Measurements from ENCODE around the gene CENPS.

The CENPS gene

GRCh38 chr1:10475510-10475909 is 45.3 kb downstream of the CENPS start:
- ChIA-PET CTCF (no interaction called here), POLR2A (no interaction called here)
- TF ChIP-seq FOXK2 (IDR thresholded peaks at IDR 0.05): no peak
- TF ChIP-seq FOXA1 (IDR thresholded peaks at IDR 0.05): no peak
- no peak for TF ChIP-seq FOXM1 (IDR thresholded peaks at IDR 0.05; ENCODE audit: borderline replicate concordance)
- TF ChIP-seq BHLHE40 (IDR thresholded peaks at IDR 0.05; ENCODE audit: borderline replicate concordance): no peak
- no peak for TF ChIP-seq ARNT (IDR thresholded peaks at IDR 0.05)
- TF ChIP-seq LEF1 (IDR thresholded peaks at IDR 0.05; ENCODE audit: borderline replicate concordance): no peak
- TF ChIP-seq CTBP1 (IDR thresholded peaks at IDR 0.05; ENCODE audit: borderline replicate concordance): no peak
- no peak for TF ChIP-seq SUZ12 (IDR thresholded peaks at IDR 0.05)
- TF ChIP-seq NFRKB (IDR thresholded peaks at IDR 0.05): no peak
- no peak for TF ChIP-seq SP1 (IDR thresholded peaks at IDR 0.05)
- TF ChIP-seq HDGF (IDR thresholded peaks at IDR 0.05; ENCODE audit: borderline replicate concordance): no peak
- no peak for TF ChIP-seq L3MBTL2 (conservative IDR thresholded peaks at IDR 0.05)
- TF ChIP-seq TARDBP (IDR thresholded peaks at IDR 0.05): no peak
- no peak for TF ChIP-seq ZNF384 (IDR thresholded peaks at IDR 0.05)
- no peak for TF ChIP-seq PKNOX1 (IDR thresholded peaks at IDR 0.05)
- TF ChIP-seq ELF4 (IDR thresholded peaks at IDR 0.05): no peak
- no peak for DNase-seq (ENCODE audit: extremely low spot score)

GRCh38 chr1:10479296-10479695 is 49.1 kb downstream of the CENPS start:
- TF ChIP-seq CTBP1 (IDR thresholded peaks at IDR 0.05; ENCODE audit: borderline replicate concordance): no peak
- TF ChIP-seq FOXA1 (IDR thresholded peaks at IDR 0.05): no peak
- no peak for TF ChIP-seq SP1 (IDR thresholded peaks at IDR 0.05)
- TF ChIP-seq L3MBTL2 (conservative IDR thresholded peaks at IDR 0.05): no peak
- no peak for TF ChIP-seq TARDBP (IDR thresholded peaks at IDR 0.05)
- no peak for TF ChIP-seq BHLHE40 (IDR thresholded peaks at IDR 0.05; ENCODE audit: borderline replicate concordance)
- TF ChIP-seq FOXM1 (IDR thresholded peaks at IDR 0.05; ENCODE audit: borderline replicate concordance): no peak
- no peak for TF ChIP-seq LEF1 (IDR thresholded peaks at IDR 0.05; ENCODE audit: borderline replicate concordance)
- TF ChIP-seq NFRKB (IDR thresholded peaks at IDR 0.05): no peak
- no peak for TF ChIP-seq HDGF (IDR thresholded peaks at IDR 0.05; ENCODE audit: borderline replicate concordance)
- TF ChIP-seq ARNT (IDR thresholded peaks at IDR 0.05): no peak
- no peak for DNase-seq (ENCODE audit: extremely low spot score)
- POLR2A ChIA-PET: interaction anchor here (0.8 kb wide), 1 partner anchor 10 kb away, joined by 3 read pairs; no protein-coding TSS in a partner anchor
- CTCF ChIA-PET: no interaction called here

- CTCF ChIA-PET: no interaction called here
- POLR2A ChIA-PET: no interaction called here
- DNase-seq (ENCODE audit: extremely low spot score): no peak
- TF ChIP-seq HDGF (IDR thresholded peaks at IDR 0.05; ENCODE audit: borderline replicate concordance) (no peak), BHLHE40 (IDR thresholded peaks at IDR 0.05; ENCODE audit: borderline replicate concordance) (no peak)
Observed at GRCh38 chr1:10480614-10481013, 50.4 kb downstream of the CENPS start.

- ChIA-PET POLR2A (interaction anchor here (0.6 kb wide), 1 partner anchor 520 kb away, joined by 3 read pairs; no protein-coding TSS in a partner anchor), CTCF (interaction anchor here (0.7 kb wide), 1 partner anchor 1119 kb away, joined by 3 read pairs; no protein-coding TSS in a partner anchor)
- no peak for DNase-seq (ENCODE audit: extremely low spot score)
- no peak for TF ChIP-seq FOXM1 (IDR thresholded peaks at IDR 0.05; ENCODE audit: borderline replicate concordance)
- no peak for TF ChIP-seq LEF1 (IDR thresholded peaks at IDR 0.05; ENCODE audit: borderline replicate concordance)
- no peak for TF ChIP-seq TARDBP (IDR thresholded peaks at IDR 0.05)
- TF ChIP-seq CTBP1 (IDR thresholded peaks at IDR 0.05; ENCODE audit: borderline replicate concordance): no peak
- TF ChIP-seq FOXA1 (IDR thresholded peaks at IDR 0.05): no peak
- TF ChIP-seq ARNT (IDR thresholded peaks at IDR 0.05): no peak
- no peak for TF ChIP-seq L3MBTL2 (conservative IDR thresholded peaks at IDR 0.05)
- TF ChIP-seq ZNF384 (IDR thresholded peaks at IDR 0.05): no peak
- no peak for TF ChIP-seq SUZ12 (IDR thresholded peaks at IDR 0.05)
- no peak for TF ChIP-seq FOXK2 (IDR thresholded peaks at IDR 0.05)
- TF ChIP-seq PKNOX1 (IDR thresholded peaks at IDR 0.05): no peak
- TF ChIP-seq BHLHE40 (IDR thresholded peaks at IDR 0.05; ENCODE audit: borderline replicate concordance): no peak
- no peak for TF ChIP-seq ELF4 (IDR thresholded peaks at IDR 0.05)
Observed at GRCh38 chr1:10484521-10484920, 54.3 kb downstream of the CENPS start.

- ChIA-PET CTCF (interaction anchor here (0.8 kb wide), 1 partner anchor 59 kb away, joined by 4 read pairs; the partner anchor contains the start of gene CENPS), POLR2A (interaction anchor here (0.7 to 1.0 kb wide), 3 partner anchors 10 to 627 kb away, joined by 3 read pairs; partner anchors contain the start of gene CENPS)
- DNase-seq (ENCODE audit: extremely low spot score): no peak
- TF ChIP-seq HDGF (IDR thresholded peaks at IDR 0.05; ENCODE audit: borderline replicate concordance) (no peak), ZNF384 (IDR thresholded peaks at IDR 0.05) (no peak)
Observed at GRCh38 chr1:10489291-10490055, 59.2 kb downstream of the CENPS start.

GRCh38 chr1:10490286-10490970 is 60.2 kb downstream of the CENPS start:
- ChIA-PET CTCF (interaction anchor here (0.7 to 5.9 kb wide), 2 partner anchors 61 to 1148 kb away, joined by 4 to 32 read pairs; partner anchors contain the start of gene CENPS), POLR2A (no interaction called here)
- no peak for DNase-seq (ENCODE audit: extremely low spot score)
- no peak for TF ChIP-seq HDGF (IDR thresholded peaks at IDR 0.05; ENCODE audit: borderline replicate concordance)
- TF ChIP-seq NFRKB (IDR thresholded peaks at IDR 0.05): no peak
- no peak for TF ChIP-seq SUZ12 (IDR thresholded peaks at IDR 0.05)
- TF ChIP-seq ELF4 (IDR thresholded peaks at IDR 0.05): no peak
- no peak for TF ChIP-seq ARNT (IDR thresholded peaks at IDR 0.05)
- TF ChIP-seq SP1 (IDR thresholded peaks at IDR 0.05): no peak
- TF ChIP-seq FOXK2 (IDR thresholded peaks at IDR 0.05): no peak
- TF ChIP-seq BHLHE40 (IDR thresholded peaks at IDR 0.05; ENCODE audit: borderline replicate concordance): no peak
- no peak for TF ChIP-seq PKNOX1 (IDR thresholded peaks at IDR 0.05)
- TF ChIP-seq CTBP1 (IDR thresholded peaks at IDR 0.05; ENCODE audit: borderline replicate concordance): no peak
- no peak for TF ChIP-seq ZNF384 (IDR thresholded peaks at IDR 0.05)
